ENCODE measurements around the gene C8A. TPM values are rescaled to one million over a fixed set of nuclear protein-coding genes. Genes with fewer than 3 reads are reported as not detected.

Gene C8A
- polyA plus RNA-seq, 3 donors = not detected

DNA sequence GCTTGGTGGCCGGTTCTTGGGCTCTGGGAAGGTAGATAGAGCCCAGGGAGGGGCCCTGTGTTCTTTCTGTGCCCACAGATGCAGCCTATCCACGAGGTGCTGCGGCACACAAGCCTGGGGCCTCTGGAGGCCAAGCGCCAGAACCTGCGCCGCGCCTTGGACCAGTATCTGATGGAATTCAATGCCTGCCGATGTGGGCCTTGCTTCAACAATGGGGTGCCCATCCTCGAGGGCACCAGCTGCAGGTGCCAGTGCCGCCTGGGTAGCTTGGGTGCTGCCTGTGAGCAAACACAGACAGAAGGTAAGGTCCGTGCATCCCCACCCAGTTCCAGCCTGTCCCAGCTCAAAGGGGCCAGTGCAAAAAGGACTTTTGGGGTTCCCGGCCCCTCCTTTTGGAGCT, 57.7 kb downstream of the C8A start:
- DNase-seq = no peak
- Histone ChIP-seq H3K79me2 (ENCODE audit: insufficient read depth, low read length) (no peaks in the 10 kb centered on the region), H3K27me3 (ENCODE audit: control insufficient read depth in 2 of 2, insufficient read depth in 2 of 2, low read length in 2 of 2) (no peaks in the 10 kb centered on the region), H3K9ac (ENCODE audit: insufficient read depth, low read length, poor library complexity, severe bottlenecking) (no peak overlapping the region), H2AFZ (ENCODE audit: insufficient read depth, low read depth, low read length, poor library complexity, severe bottlenecking) (no peak overlapping the region), H3K9me3 (replicated peaks in 1 of 2; ENCODE audit: control insufficient read depth in 1 of 2, insufficient read depth in 1 of 2, low read length in 2 of 2) (no peaks in the 10 kb centered on the region), H3K4me2 (replicated peaks; ENCODE audit: extremely low read depth, low read length, poor library complexity, severe bottlenecking) (no peak overlapping the region), H3K27ac (ENCODE audit: low read depth in 1 of 2, low read length in 2 of 2) (no peak overlapping the region), H4K20me1 (ENCODE audit: insufficient read depth, low read length) (no peaks in the 10 kb centered on the region), H3K36me3 (replicated peaks in 1 of 2; ENCODE audit: control insufficient read depth in 1 of 2, insufficient read depth in 2 of 2, low read length in 2 of 2) (no peaks in the 10 kb centered on the region), H3K4me3 (replicated peaks in 1 of 3; ENCODE audit: low read depth in 2 of 3, low read length in 3 of 3) (no peak overlapping the region), H3K4me1 (ENCODE audit: control insufficient read depth in 1 of 2, insufficient read depth in 2 of 2, low read length in 2 of 2) (peaks cover 21% of the 10 kb centered on the region in 2 donors)
- peaks cover 0 to 11% (median 2%) of the 10 kb centered on the region in 7 donors for H3K9me3 Mint-ChIP-seq
- intact Hi-C loops (cut with micrococcal nuclease) = no loop called here
- H3K27ac Mint-ChIP-seq = peak overlapping the region in 1 of 7 donors; percentile 45
- 95% methylated on average over 12 of the region's 12 CpGs for WGBS (ENCODE audit: insufficient coverage)
- H3K4me3 Mint-ChIP-seq = no peak overlapping the region
- peaks cover 31% of the 10 kb centered on the region for H3K4me1 Mint-ChIP-seq
- peaks cover 0 to 5% (median 1%) of the 10 kb centered on the region in 3 donors for H3K27me3 Mint-ChIP-seq (ENCODE audit: low read depth in 3 of 3)
- TF ChIP-seq, protein P1, sequence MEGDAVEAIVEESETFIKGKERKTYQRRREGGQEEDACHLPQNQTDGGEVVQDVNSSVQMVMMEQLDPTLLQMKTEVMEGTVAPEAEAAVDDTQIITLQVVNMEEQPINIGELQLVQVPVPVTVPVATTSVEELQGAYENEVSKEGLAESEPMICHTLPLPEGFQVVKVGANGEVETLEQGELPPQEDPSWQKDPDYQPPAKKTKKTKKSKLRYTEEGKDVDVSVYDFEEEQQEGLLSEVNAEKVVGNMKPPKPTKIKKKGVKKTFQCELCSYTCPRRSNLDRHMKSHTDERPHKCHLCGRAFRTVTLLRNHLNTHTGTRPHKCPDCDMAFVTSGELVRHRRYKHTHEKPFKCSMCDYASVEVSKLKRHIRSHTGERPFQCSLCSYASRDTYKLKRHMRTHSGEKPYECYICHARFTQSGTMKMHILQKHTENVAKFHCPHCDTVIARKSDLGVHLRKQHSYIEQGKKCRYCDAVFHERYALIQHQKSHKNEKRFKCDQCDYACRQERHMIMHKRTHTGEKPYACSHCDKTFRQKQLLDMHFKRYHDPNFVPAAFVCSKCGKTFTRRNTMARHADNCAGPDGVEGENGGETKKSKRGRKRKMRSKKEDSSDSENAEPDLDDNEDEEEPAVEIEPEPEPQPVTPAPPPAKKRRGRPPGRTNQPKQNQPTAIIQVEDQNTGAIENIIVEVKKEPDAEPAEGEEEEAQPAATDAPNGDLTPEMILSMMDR (IDR thresholded peaks at IDR 0.05) = no peak
- no peaks in the 10 kb centered on the region for H3K36me3 Mint-ChIP-seq

DNA sequence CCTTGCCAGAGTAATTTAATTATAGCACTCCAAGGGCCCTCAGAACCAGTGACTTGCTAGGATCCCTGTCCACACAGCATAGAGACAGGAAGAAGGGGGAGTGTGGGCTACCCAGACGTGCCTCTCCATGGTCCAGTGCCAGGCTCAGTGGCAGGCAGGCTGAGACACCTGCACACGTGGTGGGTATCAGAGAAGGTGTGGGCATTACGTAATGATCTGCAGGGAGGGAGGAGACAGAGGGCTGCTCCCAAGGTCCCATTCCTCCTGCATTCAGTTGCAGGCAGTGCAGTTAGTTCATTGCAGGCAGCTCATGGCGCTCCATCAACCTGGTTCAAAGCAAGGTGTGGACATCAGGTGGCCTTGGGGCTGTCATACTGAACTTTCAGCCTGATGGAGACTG, 61.4 kb downstream of the C8A start:
- H3K27me3 Mint-ChIP-seq (ENCODE audit: low read depth in 3 of 3) = peaks cover 0 to 3% (median 1%) of the 10 kb centered on the region in 3 donors
- no peak overlapping the region for H3K4me3 ChIP-seq (replicated peaks in 1 of 3; ENCODE audit: low read depth in 2 of 3, low read length in 3 of 3)
- no peak overlapping the region for H3K4me2 ChIP-seq (replicated peaks; ENCODE audit: extremely low read depth, low read length, poor library complexity, severe bottlenecking)
- no peak overlapping the region for H2AFZ ChIP-seq (ENCODE audit: insufficient read depth, low read depth, low read length, poor library complexity, severe bottlenecking)
- H3K27ac ChIP-seq (ENCODE audit: low read depth in 1 of 2, low read length in 2 of 2) = no peak overlapping the region
- no peaks in the 10 kb centered on the region for H3K36me3 Mint-ChIP-seq
- H3K4me1 ChIP-seq (ENCODE audit: control insufficient read depth in 1 of 2, insufficient read depth in 2 of 2, low read length in 2 of 2) = no peaks in the 10 kb centered on the region
- H3K4me3 Mint-ChIP-seq = no peak overlapping the region
- TF ChIP-seq, protein P1 (IDR thresholded peaks at IDR 0.05) = no peak
- no peaks in the 10 kb centered on the region for H4K20me1 ChIP-seq (ENCODE audit: insufficient read depth, low read length)
- H3K36me3 ChIP-seq (replicated peaks in 1 of 2; ENCODE audit: control insufficient read depth in 1 of 2, insufficient read depth in 2 of 2, low read length in 2 of 2) = no peaks in the 10 kb centered on the region
- peak overlapping the region in 1 of 7 donors; percentile 14 for H3K27ac Mint-ChIP-seq
- peaks cover 0 to 11% (median 2%) of the 10 kb centered on the region in 7 donors for H3K9me3 Mint-ChIP-seq
- no peaks in the 10 kb centered on the region for H3K27me3 ChIP-seq (ENCODE audit: control insufficient read depth in 2 of 2, insufficient read depth in 2 of 2, low read length in 2 of 2)
- intact Hi-C loops (cut with micrococcal nuclease) = no loop called here
- DNase-seq = no peak
- H3K4me1 Mint-ChIP-seq = no peaks in the 10 kb centered on the region
- WGBS (ENCODE audit: insufficient coverage) = 56% methylated on average over 4 of the region's 4 CpGs
- H3K9ac ChIP-seq (ENCODE audit: insufficient read depth, low read length, poor library complexity, severe bottlenecking) = no peak overlapping the region
- H3K9me3 ChIP-seq (replicated peaks in 1 of 2; ENCODE audit: control insufficient read depth in 1 of 2, insufficient read depth in 1 of 2, low read length in 2 of 2) = no peaks in the 10 kb centered on the region
- no peaks in the 10 kb centered on the region for H3K79me2 ChIP-seq (ENCODE audit: insufficient read depth, low read length)
